Small intestine (tissue), 7 donors: ENCODE results near the gene RPL39. TPM values are rescaled to one million over a fixed set of nuclear protein-coding genes. Genes with fewer than 3 reads are reported as not detected.
"Not testable (repeated sequence)": the region's sequence is repeated elsewhere in the genome, so short reads cannot be mapped to it uniquely, and the experiment has no call there.

ENCODE experiments used
- DNase-seq, 2 donors: peaks; one replicate each; pipeline versions ENCODE4 v3.0.0 to v3.0.0-alpha.2; 2013
- FAIRE-seq: peaks from 2 replicates; lab custom pipeline; 2012; peaks lifted over from hg19 to GRCh38; lab: Jason Lieb, UNC
- H3K27ac ChIP-seq, 3 donors: one replicate each; pipeline ENCODE4 v1.5.1; 2013; ENCODE audit warnings: low read length in 2 of 3, mild to moderate bottlenecking in 2 of 3, control low read depth in 1 of 3, inconsistent platforms in 1 of 3, low read depth in 1 of 3, moderate library complexity in 1 of 3
- H3K27me3 ChIP-seq, 3 donors: one replicate each; pipeline ENCODE4 v1.6.1; 2013; ENCODE audit warnings: low read length in 3 of 3, inconsistent platforms in 1 of 3; ENCODE audit not compliant: control insufficient read depth in 3 of 3, insufficient read depth in 3 of 3
- H3K36me3 ChIP-seq, 3 donors: one replicate each; pipeline ENCODE4 v1.6.1; 2013; ENCODE audit warnings: low read length in 3 of 3, inconsistent platforms in 1 of 3, low read depth in 1 of 3, mild to moderate bottlenecking in 1 of 3, moderate library complexity in 1 of 3; ENCODE audit not compliant: control insufficient read depth in 3 of 3, insufficient read depth in 2 of 3
- H3K4me1 ChIP-seq, 3 donors: one replicate each; pipeline ENCODE4 v1.6.1; 2013; ENCODE audit warnings: low read length in 2 of 3, inconsistent platforms in 1 of 3, low read depth in 1 of 3, mild to moderate bottlenecking in 1 of 3, moderate library complexity in 1 of 3; ENCODE audit not compliant: control insufficient read depth in 3 of 3, insufficient read depth in 2 of 3
- H3K4me3 ChIP-seq, 3 donors: one replicate each; pipeline ENCODE4 v1.5.1; 2013; ENCODE audit warnings: low read length in 3 of 3, control low read depth in 1 of 3, inconsistent platforms in 1 of 3, low read depth in 1 of 3, mild to moderate bottlenecking in 1 of 3, moderate library complexity in 1 of 3
- H3K9me3 ChIP-seq, 2 donors: one replicate each; pipeline ENCODE4 v1.6.1; 2013; ENCODE audit warnings: low read depth in 1 of 2, low read length in 1 of 2; ENCODE audit not compliant: control insufficient read depth in 2 of 2, insufficient read depth in 1 of 2
- WGBS, 3 donors: extraction: QIAGEN DNeasy Blood & Tissue Kit; methylation state at CpG; one replicate each; pipeline ENCODE4 v1.1.7; 2013; 5-methylcytosine and 5-hydroxymethylcytosine counted together
- polyA plus RNA-seq, 4 donors: library from polyadenylated mRNA; stranded (reverse) in 3 of 4; unstranded in 1 of 4; fragments of 200-250 nt in 3 of 4; fragments of 120-200 nt in 1 of 4; gene quantifications; one replicate each; pipeline versions ENCODE4 v1.2.1 to v1.2.3, GENCODE V29; 2013
- donor health status: healthy with polysubstance abuse.
- donor health status: control.
- donor health status: control.
- donor health status: Bipolar disorder and iron deficiency.
- donor health status: healthy.

Gene RPL39
- polyA plus RNA-seq, 4 donors: 3,740 to 8,743 (median 5,210) TPM

GRCh38 chrX:119817130-119817690 is 25.8 kb upstream of the RPL39 start:
- Histone ChIP-seq H3K27me3 (no peaks in the 10 kb centered on the region), H3K36me3 (no peaks in the 10 kb centered on the region), H3K4me1 (no peaks in the 10 kb centered on the region), H3K4me3 (no peak overlapping the region), H3K9me3 (no peaks in the 10 kb centered on the region), H3K27ac (no peak overlapping the region)
- no peak for DNase-seq
- 78 to 92% (median 87%) methylated on average over 6 of the region's 6 CpGs for WGBS, 3 donors
- no peak for FAIRE-seq

- H3K4me3 ChIP-seq: no peak overlapping the region
- no peak for DNase-seq
- no peaks in the 10 kb centered on the region for H3K4me1 ChIP-seq
- H3K27me3 ChIP-seq: no peaks in the 10 kb centered on the region
- no peaks in the 10 kb centered on the region for H3K9me3 ChIP-seq
- no peaks in the 10 kb centered on the region for H3K36me3 ChIP-seq
- WGBS, 3 donors: 74 to 88% (median 87%) methylated on average over 3 of the region's 3 CpGs
- FAIRE-seq: no peak
- no peak overlapping the region for H3K27ac ChIP-seq
Measured at GRCh38 chrX:119816300-119816699, 24.9 kb upstream of the RPL39 start.

DNA sequence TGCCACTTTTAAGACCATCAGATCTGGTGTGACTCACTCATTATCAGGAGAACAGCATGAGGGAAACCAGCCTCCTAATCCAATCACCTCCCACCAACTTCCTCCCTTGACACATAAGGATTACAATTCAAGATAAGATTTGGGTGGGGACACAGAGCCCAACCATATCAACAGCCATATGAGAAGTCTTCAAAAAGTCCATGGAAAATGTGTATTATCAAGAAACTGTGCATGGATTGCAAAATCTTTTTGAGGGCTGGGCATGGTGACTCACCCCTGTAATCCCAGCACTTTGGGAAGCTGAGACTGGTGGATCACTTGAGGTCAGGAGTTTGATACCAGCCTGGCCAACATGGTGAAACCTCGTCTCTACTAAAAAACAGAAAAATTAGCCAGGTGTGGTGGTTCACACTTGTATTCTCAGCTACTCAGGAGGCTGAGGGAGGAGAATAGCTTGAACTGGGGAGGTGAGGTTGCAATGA is 17.8 kb upstream of the RPL39 start:
- H3K4me1 ChIP-seq: no peaks in the 10 kb centered on the region
- H3K36me3 ChIP-seq: no peaks in the 10 kb centered on the region
- no peak overlapping the region for H3K4me3 ChIP-seq
- DNase-seq: no peak
- WGBS, 3 donors: 55 to 88% (median 77%) methylated on average over 1 of the region's 1 CpG
- no peaks in the 10 kb centered on the region for H3K9me3 ChIP-seq
- H3K27me3 ChIP-seq: no peaks in the 10 kb centered on the region
- H3K27ac ChIP-seq: no peak overlapping the region
- no peak for FAIRE-seq

- not testable (repeated sequence) for H3K27ac ChIP-seq, H3K9me3 ChIP-seq, H3K36me3 ChIP-seq, FAIRE-seq, DNase-seq, H3K4me1 ChIP-seq, H3K4me3 ChIP-seq, H3K27me3 ChIP-seq
- WGBS, 3 donors: 85% methylated on average over 2 of the region's 4 CpGs; no CpG with 5 or more reads in 2 of the 3 donors
Measured at GRCh38 chrX:119808461-119808860, 17.0 kb upstream of the RPL39 start.

DNA sequence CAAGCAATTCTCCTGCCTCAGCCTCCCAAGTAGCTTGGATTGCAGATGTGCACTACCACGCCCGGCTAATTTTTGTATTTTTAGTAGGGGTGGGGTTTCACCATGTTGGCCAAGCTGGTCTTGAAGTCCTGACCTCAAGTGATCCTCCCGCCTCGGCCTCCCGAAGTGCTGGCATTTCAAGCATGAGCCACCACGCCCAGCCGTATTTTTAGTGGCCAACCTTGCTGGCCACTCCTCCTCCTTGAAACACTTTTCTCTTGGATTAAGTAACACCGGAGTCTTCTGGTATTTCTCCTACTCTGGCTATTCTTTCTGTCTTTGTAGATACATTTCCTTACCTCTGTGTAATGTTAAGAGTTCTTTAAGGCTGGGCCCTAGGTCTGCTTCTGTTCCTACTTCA is 11.1 kb upstream of the RPL39 start:
- H3K36me3 ChIP-seq: no peaks in the 10 kb centered on the region
- H3K27ac ChIP-seq: no peak overlapping the region
- DNase-seq (no peak), FAIRE-seq (no peak)
- H3K4me3 ChIP-seq: no peak overlapping the region
- 90 to 96% (median 95%) methylated on average over 8 of the region's 8 CpGs for WGBS, 3 donors
- H3K9me3 ChIP-seq: no peaks in the 10 kb centered on the region
- no peaks in the 10 kb centered on the region for H3K27me3 ChIP-seq
- no peaks in the 10 kb centered on the region for H3K4me1 ChIP-seq

GRCh38 chrX:119801253-119802221 is 10.1 kb upstream of the RPL39 start:
- no peaks in the 10 kb centered on the region for H3K4me1 ChIP-seq
- WGBS, 3 donors: 79 to 96% (median 86%) methylated on average over 2 of the region's 2 CpGs
- H3K27ac ChIP-seq: no peak overlapping the region
- H3K27me3 ChIP-seq: no peaks in the 10 kb centered on the region
- no peaks in the 10 kb centered on the region for H3K9me3 ChIP-seq
- H3K4me3 ChIP-seq: no peak overlapping the region
- DNase-seq (no peak), FAIRE-seq (no peak)
- H3K36me3 ChIP-seq: no peaks in the 10 kb centered on the region

GRCh38 chrX:119790977-119791436 is 423 bp downstream of the RPL39 start:
- peaks cover 0 to 6% (median 5%) of the 10 kb centered on the region in 3 donors for H3K4me1 ChIP-seq
- no peaks in the 10 kb centered on the region for H3K27me3 ChIP-seq
- no peak for FAIRE-seq
- DNase-seq: peak; percentile 43 to 64
- 0 to 49% (median 15%) methylated on average over 23 to 31 of the region's 31 CpGs for WGBS, 3 donors
- no peaks in the 10 kb centered on the region for H3K9me3 ChIP-seq
- peak overlapping the region; percentile 81 to 98 (median 83) for H3K4me3 ChIP-seq
- H3K36me3 ChIP-seq: peaks cover 0 to 20% (median 2%) of the 10 kb centered on the region in 3 donors
- H3K27ac ChIP-seq: peak overlapping the region; percentile 83 to 100 (median 98)

GRCh38 chrX:119784747-119785446 is 6.5 kb downstream of the RPL39 start:
- Histone ChIP-seq H3K36me3 (peaks cover 0 to 42% (median 2%) of the 10 kb centered on the region in 3 donors), H3K4me3 (no peak overlapping the region), H3K9me3 (no peaks in the 10 kb centered on the region), H3K4me1 (peaks cover 0 to 6% (median 5%) of the 10 kb centered on the region in 3 donors), H3K27ac (no peak overlapping the region), H3K27me3 (no peaks in the 10 kb centered on the region)
- FAIRE-seq (no peak), DNase-seq (peak; percentile 21 to 22)
- WGBS, 3 donors: 61 to 70% (median 63%) methylated on average over 14 of the region's 14 CpGs
